ENCODE results near the gene PGGT1B. TPM values are rescaled to one million over a fixed set of nuclear protein-coding genes. Genes with fewer than 3 reads are reported as not detected.
A peak's percentile ranks its signal among the peaks of the same experiment; 100 is the strongest.

Gene PGGT1B
- polyA plus RNA-seq, 1 of the 3 experiments (the other 2 are of a cell fraction), result 0.69 TPM

DNA sequence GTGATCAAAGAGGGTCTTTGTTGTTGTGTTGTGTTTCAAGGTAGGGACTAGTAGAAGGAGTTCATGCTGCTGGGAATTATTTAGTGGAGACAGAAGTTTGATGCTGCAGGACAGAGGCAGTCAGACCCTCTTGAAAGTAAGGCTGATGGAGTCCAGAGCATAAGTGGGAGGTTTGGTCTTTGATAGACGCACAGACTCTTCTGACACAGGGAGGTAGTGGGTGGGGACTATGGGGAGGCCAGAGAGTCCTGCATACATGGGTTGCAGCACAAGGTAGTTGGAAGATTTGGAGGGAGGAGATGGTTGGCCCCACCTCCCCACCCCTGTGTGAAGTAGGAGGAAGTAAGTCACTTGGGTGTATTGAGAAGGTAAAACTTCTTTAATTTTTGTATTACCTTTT lies 36.1 kb upstream of the PGGT1B start:
- Histone ChIP-seq H4K20me1 (ENCODE audit: insufficient read depth) (no peaks in the 10 kb centered on the region), H3K4me3 (ENCODE audit: low read depth in 2 of 2, low read length in 1 of 2) (no peak overlapping the region), H3K27ac (ENCODE audit: low read depth in 2 of 2, low read length in 1 of 2) (no peak overlapping the region), H3F3A (replicated peaks; ENCODE audit: insufficient read depth) (peaks cover 9% of the 10 kb centered on the region), H3K9me2 (no peaks in the 10 kb centered on the region), H3K79me2 (ENCODE audit: insufficient read depth) (peaks cover 13% of the 10 kb centered on the region), H2AFZ (ENCODE audit: low read depth) (no peak overlapping the region), H3K4me1 (ENCODE audit: control insufficient read depth in 1 of 2, insufficient read depth in 2 of 2, low read depth in 1 of 2, low read length in 1 of 2) (peaks cover 0 to 4% of the 10 kb centered on the region in 2 experiments; a peak in 2 of 4 replicates), H3K9me3 (no peaks in the 10 kb centered on the region), H3K36me3 (replicated peaks in 1 of 2; ENCODE audit: control insufficient read depth in 1 of 2, insufficient read depth in 2 of 2, low read length in 1 of 2) (no peaks in the 10 kb centered on the region), H3K4me2 (no peak overlapping the region), H3K9ac (no peak overlapping the region), H3K27me3 (ENCODE audit: insufficient read depth) (no peaks in the 10 kb centered on the region)
- CTCF ChIA-PET, result no interaction called here
- POLR2A ChIA-PET, result no interaction called here
- DNase-seq, result no peak
- 94% methylated on average over 1 of the region's 1 CpG for WGBS (ENCODE audit: low lambda C conversion rate)
- TF ChIP-seq SMC3 (IDR thresholded peaks at IDR 0.05; ENCODE audit: low read depth, low read length) (no peak), NFIC (IDR thresholded peaks at IDR 0.05; ENCODE audit: borderline replicate concordance) (no peak), SIN3A (IDR thresholded peaks at IDR 0.05; ENCODE audit: borderline replicate concordance, low read depth, low read length) (no peak)
- TF ChIP-seq, protein P1, sequence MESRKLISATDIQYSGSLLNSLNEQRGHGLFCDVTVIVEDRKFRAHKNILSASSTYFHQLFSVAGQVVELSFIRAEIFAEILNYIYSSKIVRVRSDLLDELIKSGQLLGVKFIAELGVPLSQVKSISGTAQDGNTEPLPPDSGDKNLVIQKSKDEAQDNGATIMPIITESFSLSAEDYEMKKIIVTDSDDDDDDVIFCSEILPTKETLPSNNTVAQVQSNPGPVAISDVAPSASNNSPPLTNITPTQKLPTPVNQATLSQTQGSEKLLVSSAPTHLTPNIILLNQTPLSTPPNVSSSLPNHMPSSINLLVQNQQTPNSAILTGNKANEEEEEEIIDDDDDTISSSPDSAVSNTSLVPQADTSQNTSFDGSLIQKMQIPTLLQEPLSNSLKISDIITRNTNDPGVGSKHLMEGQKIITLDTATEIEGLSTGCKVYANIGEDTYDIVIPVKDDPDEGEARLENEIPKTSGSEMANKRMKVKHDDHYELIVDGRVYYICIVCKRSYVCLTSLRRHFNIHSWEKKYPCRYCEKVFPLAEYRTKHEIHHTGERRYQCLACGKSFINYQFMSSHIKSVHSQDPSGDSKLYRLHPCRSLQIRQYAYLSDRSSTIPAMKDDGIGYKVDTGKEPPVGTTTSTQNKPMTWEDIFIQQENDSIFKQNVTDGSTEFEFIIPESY (IDR thresholded peaks at IDR 0.05; ENCODE audit: borderline replicate concordance, low read depth), result no peak

DNA sequence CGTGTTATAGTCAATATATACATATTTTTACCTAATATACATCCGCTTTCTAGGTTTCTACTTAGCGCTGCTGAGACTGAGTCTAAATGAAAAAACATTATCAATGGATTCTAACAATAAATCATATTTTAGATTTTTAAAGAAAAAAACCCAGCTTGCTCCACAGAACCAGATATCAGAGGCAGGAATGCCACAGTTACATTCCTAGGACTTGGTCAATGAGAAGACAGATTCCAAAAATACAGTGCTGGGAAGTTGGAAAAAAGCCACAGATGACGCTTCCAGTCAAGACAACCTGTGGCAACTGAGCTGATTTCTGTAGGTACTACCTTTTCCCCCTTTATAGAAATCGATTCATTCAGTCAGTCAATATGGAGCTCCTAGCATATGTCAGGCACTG lies 34.4 kb upstream of the PGGT1B start:
- Histone ChIP-seq H3K9ac (no peak overlapping the region), H3K4me1 (ENCODE audit: control insufficient read depth in 1 of 2, insufficient read depth in 2 of 2, low read depth in 1 of 2, low read length in 1 of 2) (peaks cover 0 to 4% of the 10 kb centered on the region in 2 experiments; a peak in 2 of 4 replicates), H3K4me3 (ENCODE audit: low read depth in 2 of 2, low read length in 1 of 2) (peak overlapping the region in 1 of 2 experiments; percentile 26; a peak in 2 of 4 replicates), H3K27ac (ENCODE audit: low read depth in 2 of 2, low read length in 1 of 2) (no peak overlapping the region), H2AFZ (ENCODE audit: low read depth) (peak overlapping the region; percentile 10; the same call in 1 of the 2 replicates), H3K9me3 (no peaks in the 10 kb centered on the region), H3K27me3 (ENCODE audit: insufficient read depth) (no peaks in the 10 kb centered on the region), H3K4me2 (no peak overlapping the region), H3F3A (replicated peaks; ENCODE audit: insufficient read depth) (peaks cover 9% of the 10 kb centered on the region), H4K20me1 (ENCODE audit: insufficient read depth) (no peaks in the 10 kb centered on the region), H3K36me3 (replicated peaks in 1 of 2; ENCODE audit: control insufficient read depth in 1 of 2, insufficient read depth in 2 of 2, low read length in 1 of 2) (peaks cover 0 to 10% of the 10 kb centered on the region in 2 experiments), H3K9me2 (no peaks in the 10 kb centered on the region), H3K79me2 (ENCODE audit: insufficient read depth) (peaks cover 27% of the 10 kb centered on the region)
- WGBS (ENCODE audit: low lambda C conversion rate), result 58% methylated on average over 5 of the region's 5 CpGs
- ChIA-PET POLR2A (interaction anchor here (1.0 to 2.0 kb wide), 3 partner anchors 32 to 248 kb away, joined by 3 to 9 read pairs (median 6); partner anchors contain the start of gene FEM1C), CTCF (interaction anchor here (1.0 to 3.5 kb wide), 4 partner anchors 10 to 289 kb away, joined by 3 to 20 read pairs (median 4); partner anchors contain the start of gene PGGT1B)
- no peak for TF ChIP-seq MXI1 (IDR thresholded peaks at IDR 0.05; ENCODE audit: low read depth, low read length)
- TF ChIP-seq, protein P2, sequence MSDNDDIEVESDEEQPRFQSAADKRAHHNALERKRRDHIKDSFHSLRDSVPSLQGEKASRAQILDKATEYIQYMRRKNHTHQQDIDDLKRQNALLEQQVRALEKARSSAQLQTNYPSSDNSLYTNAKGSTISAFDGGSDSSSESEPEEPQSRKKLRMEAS (IDR thresholded peaks at IDR 0.05; ENCODE audit: low read depth), result no peak
- TF ChIP-seq, protein P3, sequence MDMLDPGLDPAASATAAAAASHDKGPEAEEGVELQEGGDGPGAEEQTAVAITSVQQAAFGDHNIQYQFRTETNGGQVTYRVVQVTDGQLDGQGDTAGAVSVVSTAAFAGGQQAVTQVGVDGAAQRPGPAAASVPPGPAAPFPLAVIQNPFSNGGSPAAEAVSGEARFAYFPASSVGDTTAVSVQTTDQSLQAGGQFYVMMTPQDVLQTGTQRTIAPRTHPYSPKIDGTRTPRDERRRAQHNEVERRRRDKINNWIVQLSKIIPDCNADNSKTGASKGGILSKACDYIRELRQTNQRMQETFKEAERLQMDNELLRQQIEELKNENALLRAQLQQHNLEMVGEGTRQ (IDR thresholded peaks at IDR 0.05; ENCODE audit: borderline replicate concordance, low read depth, low read length), result no peak
- no peak for TF ChIP-seq RXRA (IDR thresholded peaks at IDR 0.05; ENCODE audit: borderline replicate concordance, low read depth)
- no peak for TF ChIP-seq POLR2AphosphoS5 (IDR thresholded peaks at IDR 0.05; ENCODE audit: low read depth, low read length)
- TF ChIP-seq NFIC (IDR thresholded peaks at IDR 0.05; ENCODE audit: borderline replicate concordance), result no peak
- TF ChIP-seq NRF1 (IDR thresholded peaks at IDR 0.05; ENCODE audit: low read depth, low read length), result no peak
- no peak for DNase-seq
